ENCODE data around the gene CHST8.

CHST8 gene

DNA sequence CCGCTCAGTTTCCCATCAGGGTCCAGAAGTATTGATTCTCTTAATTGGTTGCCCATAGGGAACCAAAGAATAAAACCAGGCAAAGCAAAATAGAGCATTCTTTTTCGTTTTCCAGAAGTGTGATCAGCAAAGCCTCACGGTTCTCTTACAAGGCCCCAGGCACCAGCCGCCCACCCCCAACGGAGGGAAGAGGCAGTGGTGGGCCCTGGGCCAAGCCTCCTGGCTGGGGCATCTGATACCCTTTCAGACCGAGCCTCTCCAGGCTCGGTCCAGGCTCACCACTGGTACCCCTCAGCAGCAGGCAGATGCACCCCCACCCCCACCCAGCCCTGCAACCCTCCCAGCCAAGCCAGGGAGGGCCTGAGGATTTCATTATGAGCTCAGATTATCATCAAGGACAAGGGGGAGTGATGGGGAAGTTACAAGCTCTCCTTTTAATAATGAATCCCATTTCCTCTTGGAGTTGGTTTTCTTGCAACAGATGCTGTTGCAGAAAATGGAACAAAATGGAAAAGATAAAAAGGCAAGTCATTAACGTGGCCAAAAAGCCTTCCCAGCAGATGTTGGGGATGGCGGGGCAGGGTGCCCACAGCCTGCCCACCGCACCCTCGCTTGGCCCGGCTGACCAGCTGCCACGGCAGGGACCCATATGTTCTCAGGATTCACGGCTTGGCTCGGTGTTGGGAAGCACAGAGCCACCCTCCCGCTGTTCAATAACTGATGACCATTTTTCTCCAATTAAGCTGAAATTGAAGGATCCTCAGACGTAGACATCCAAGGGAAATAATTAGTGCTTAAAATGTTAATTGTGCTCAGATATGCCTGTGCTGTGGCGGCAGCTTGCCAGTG lies 129.1 kb downstream of the CHST8 start:
- no peaks in the 10 kb centered on the region; the same call in 1 of the 2 replicates for H3K27me3 ChIP-seq (replicated peaks; ENCODE audit: control insufficient read depth, insufficient read depth, low read length)
- H3K4me3 ChIP-seq (replicated peaks; ENCODE audit: low read depth, low read length) = no peak overlapping the region
- TF ChIP-seq CTCF (IDR thresholded peaks at IDR 0.05; ENCODE audit: insufficient read depth, low read length, poor library complexity, severe bottlenecking) = no peak
- no peaks in the 10 kb centered on the region for H3K36me3 ChIP-seq (ENCODE audit: control insufficient read depth, insufficient read depth, low read length)
- DNase-seq (ENCODE audit: extremely low read depth, insufficient read length) = no peak

GRCh38 chr19:33751436-33751770 lies 129.7 kb downstream of the CHST8 start:
- no peak for DNase-seq (ENCODE audit: extremely low read depth, insufficient read length)
- Histone ChIP-seq H3K36me3 (ENCODE audit: control insufficient read depth, insufficient read depth, low read length) (no peaks in the 10 kb centered on the region), H3K4me3 (replicated peaks; ENCODE audit: low read depth, low read length) (no peak overlapping the region), H3K27me3 (replicated peaks; ENCODE audit: control insufficient read depth, insufficient read depth, low read length) (no peaks in the 10 kb centered on the region; the same call in 1 of the 2 replicates)
- TF ChIP-seq CTCF (IDR thresholded peaks at IDR 0.05; ENCODE audit: insufficient read depth, low read length, poor library complexity, severe bottlenecking) = no peak

GRCh38 chr19:33752018-33752800 lies 130.5 kb downstream of the CHST8 start:
- TF ChIP-seq CTCF (IDR thresholded peaks at IDR 0.05; ENCODE audit: insufficient read depth, low read length, poor library complexity, severe bottlenecking) = no peak
- no peaks in the 10 kb centered on the region; the same call in 1 of the 2 replicates for H3K27me3 ChIP-seq (replicated peaks; ENCODE audit: control insufficient read depth, insufficient read depth, low read length)
- DNase-seq (ENCODE audit: extremely low read depth, insufficient read length) = no peak
- no peaks in the 10 kb centered on the region for H3K36me3 ChIP-seq (ENCODE audit: control insufficient read depth, insufficient read depth, low read length)
- no peak overlapping the region for H3K4me3 ChIP-seq (replicated peaks; ENCODE audit: low read depth, low read length)

DNA sequence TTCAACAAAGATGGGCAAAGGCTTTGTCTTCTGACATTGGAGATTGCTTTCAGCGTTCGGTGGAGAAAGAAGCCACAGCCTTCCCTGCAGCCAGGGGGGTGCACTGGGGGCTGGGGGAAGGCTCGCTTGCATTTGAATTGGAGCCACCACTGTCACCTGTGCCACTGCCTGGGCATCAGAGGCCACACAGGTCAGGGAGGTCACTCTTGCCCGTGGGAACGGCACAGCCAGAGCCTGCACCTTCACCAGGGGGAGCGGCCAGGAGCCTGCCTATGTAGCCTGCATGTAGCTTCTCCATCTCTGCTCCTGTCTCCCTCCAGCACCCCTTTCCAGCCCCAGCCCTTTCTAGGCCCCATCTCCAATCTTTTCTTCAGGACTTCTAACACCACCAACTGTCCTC lies 131.2 kb downstream of the CHST8 start:
- H3K27me3 ChIP-seq (replicated peaks; ENCODE audit: control insufficient read depth, insufficient read depth, low read length) = no peaks in the 10 kb centered on the region; the same call in 1 of the 2 replicates
- H3K36me3 ChIP-seq (ENCODE audit: control insufficient read depth, insufficient read depth, low read length) = no peaks in the 10 kb centered on the region
- no peak for DNase-seq (ENCODE audit: extremely low read depth, insufficient read length)
- no peak for TF ChIP-seq CTCF (IDR thresholded peaks at IDR 0.05; ENCODE audit: insufficient read depth, low read length, poor library complexity, severe bottlenecking)
- no peak overlapping the region for H3K4me3 ChIP-seq (replicated peaks; ENCODE audit: low read depth, low read length)

- no peak overlapping the region for H3K4me3 ChIP-seq (replicated peaks; ENCODE audit: low read depth, low read length)
- no peaks in the 10 kb centered on the region for H3K36me3 ChIP-seq (ENCODE audit: control insufficient read depth, insufficient read depth, low read length)
- H3K27me3 ChIP-seq (replicated peaks; ENCODE audit: control insufficient read depth, insufficient read depth, low read length) = no peaks in the 10 kb centered on the region; the same call in 1 of the 2 replicates
- DNase-seq (ENCODE audit: extremely low read depth, insufficient read length) = no peak
- TF ChIP-seq CTCF (IDR thresholded peaks at IDR 0.05; ENCODE audit: insufficient read depth, low read length, poor library complexity, severe bottlenecking) = no peak
Observed at GRCh38 chr19:33754361-33754760, 132.6 kb downstream of the CHST8 start.

Measured in GM06990 (cell line).